Progenitor cell of endocrine pancreas (in vitro differentiated cells): ENCODE measurements around the gene TFIP11. TPM values are rescaled to one million over a fixed set of nuclear protein-coding genes. Genes with fewer than 3 reads are reported as not detected.

Source experiments
- DNase-seq: peaks from one replicate; pipeline ENCODE4 v3.0.0; 2021; ENCODE audit warnings: low spot score; ENCODE audit not compliant: unreplicated experiment
- H3K27ac Mint-ChIP-seq: 2 replicates; pipeline ENCODE4 v1.8.0; 2021; ENCODE audit warnings: mild to moderate bottlenecking, moderate library complexity, mixed read lengths
- H3K27me3 Mint-ChIP-seq: 2 replicates; pipeline ENCODE4 v1.8.0; 2021; ENCODE audit warnings: mixed read lengths
- H3K36me3 Mint-ChIP-seq: 2 replicates; pipeline ENCODE4 v1.8.0; 2022; ENCODE audit warnings: mixed read lengths; ENCODE audit not compliant: insufficient read depth
- H3K4me1 Mint-ChIP-seq: 2 replicates; pipeline ENCODE4 v1.8.0; 2021; ENCODE audit warnings: low read depth, mixed read lengths
- H3K4me3 Mint-ChIP-seq: 2 replicates; pipeline ENCODE4 v1.8.0; 2021; ENCODE audit warnings: low read depth, mild to moderate bottlenecking, moderate library complexity, mixed read lengths
- H3K9me3 Mint-ChIP-seq: 2 replicates; pipeline ENCODE4 v1.8.0; 2021; ENCODE audit warnings: low read depth, mixed read lengths
- total RNA-seq: library from RNA; stranded (reverse); gene quantifications from 2 replicates; pipeline ENCODE4 v1.2.1, GENCODE V29; 2021
- TF ChIP-seq, protein P1 (sequence below): fragments of 200-600 bp; sonication (generic); IDR thresholded peaks from one replicate; pipeline ENCODE4 v1.5.0; 2021; ENCODE audit warnings: antibody characterized with exemption, mild to moderate bottlenecking; ENCODE audit not compliant: unreplicated experiment

TFIP11 gene
- total RNA-seq, 1 donor from 2014 or later: 36.4 TPM

DNA sequence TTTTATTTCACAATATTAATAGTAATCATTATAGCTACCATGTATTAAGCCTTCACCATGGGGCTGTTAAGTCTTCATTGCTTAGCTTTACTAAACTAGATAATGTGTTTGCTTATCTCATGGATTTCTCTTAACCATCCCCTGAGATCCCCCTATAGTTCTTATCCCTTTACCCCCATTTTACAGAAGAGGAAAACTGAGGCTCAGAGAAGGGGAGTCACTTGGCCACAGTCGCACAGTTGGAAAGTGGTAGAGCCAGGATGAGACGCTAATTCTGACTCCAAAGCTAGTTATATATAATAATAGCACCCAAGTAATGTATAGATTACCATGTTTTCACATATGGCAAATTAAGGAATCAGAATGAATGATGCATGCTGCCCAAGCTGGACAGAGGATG lies 9.7 kb upstream of the TFIP11 start:
- H3K4me3 Mint-ChIP-seq: no peak overlapping the region
- no peak for DNase-seq
- TF ChIP-seq, protein P1, sequence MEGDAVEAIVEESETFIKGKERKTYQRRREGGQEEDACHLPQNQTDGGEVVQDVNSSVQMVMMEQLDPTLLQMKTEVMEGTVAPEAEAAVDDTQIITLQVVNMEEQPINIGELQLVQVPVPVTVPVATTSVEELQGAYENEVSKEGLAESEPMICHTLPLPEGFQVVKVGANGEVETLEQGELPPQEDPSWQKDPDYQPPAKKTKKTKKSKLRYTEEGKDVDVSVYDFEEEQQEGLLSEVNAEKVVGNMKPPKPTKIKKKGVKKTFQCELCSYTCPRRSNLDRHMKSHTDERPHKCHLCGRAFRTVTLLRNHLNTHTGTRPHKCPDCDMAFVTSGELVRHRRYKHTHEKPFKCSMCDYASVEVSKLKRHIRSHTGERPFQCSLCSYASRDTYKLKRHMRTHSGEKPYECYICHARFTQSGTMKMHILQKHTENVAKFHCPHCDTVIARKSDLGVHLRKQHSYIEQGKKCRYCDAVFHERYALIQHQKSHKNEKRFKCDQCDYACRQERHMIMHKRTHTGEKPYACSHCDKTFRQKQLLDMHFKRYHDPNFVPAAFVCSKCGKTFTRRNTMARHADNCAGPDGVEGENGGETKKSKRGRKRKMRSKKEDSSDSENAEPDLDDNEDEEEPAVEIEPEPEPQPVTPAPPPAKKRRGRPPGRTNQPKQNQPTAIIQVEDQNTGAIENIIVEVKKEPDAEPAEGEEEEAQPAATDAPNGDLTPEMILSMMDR: no peak
- no peaks in the 10 kb centered on the region for H3K36me3 Mint-ChIP-seq
- no peaks in the 10 kb centered on the region for H3K4me1 Mint-ChIP-seq
- no peak overlapping the region for H3K27ac Mint-ChIP-seq
- no peaks in the 10 kb centered on the region for H3K9me3 Mint-ChIP-seq
- no peaks in the 10 kb centered on the region for H3K27me3 Mint-ChIP-seq

DNA sequence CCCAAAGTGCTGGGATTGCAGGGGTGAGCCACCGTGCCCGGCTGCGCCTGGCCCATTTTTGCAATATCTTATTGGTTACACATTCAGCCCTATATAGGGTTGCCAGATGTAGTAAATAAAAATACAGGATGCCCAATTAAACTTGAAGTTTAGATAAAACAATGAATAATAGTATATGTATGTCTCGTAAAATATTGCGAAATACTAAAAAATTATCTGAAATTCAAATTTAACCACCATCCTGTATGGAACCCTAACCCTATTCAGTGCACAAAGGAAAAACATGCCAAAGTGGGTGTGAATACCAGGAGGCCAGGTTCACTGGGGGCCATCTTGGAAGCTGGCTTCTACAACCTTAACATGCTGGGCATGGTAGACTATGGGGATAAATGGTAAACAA lies 5.2 kb upstream of the TFIP11 start:
- Mint-ChIP-seq H3K27ac (no peak overlapping the region), H3K4me1 (peaks cover 14% of the 10 kb centered on the region), H3K9me3 (no peaks in the 10 kb centered on the region), H3K27me3 (no peaks in the 10 kb centered on the region), H3K4me3 (no peak overlapping the region), H3K36me3 (no peaks in the 10 kb centered on the region)
- DNase-seq: no peak
- TF ChIP-seq, protein P1: no peak

DNA sequence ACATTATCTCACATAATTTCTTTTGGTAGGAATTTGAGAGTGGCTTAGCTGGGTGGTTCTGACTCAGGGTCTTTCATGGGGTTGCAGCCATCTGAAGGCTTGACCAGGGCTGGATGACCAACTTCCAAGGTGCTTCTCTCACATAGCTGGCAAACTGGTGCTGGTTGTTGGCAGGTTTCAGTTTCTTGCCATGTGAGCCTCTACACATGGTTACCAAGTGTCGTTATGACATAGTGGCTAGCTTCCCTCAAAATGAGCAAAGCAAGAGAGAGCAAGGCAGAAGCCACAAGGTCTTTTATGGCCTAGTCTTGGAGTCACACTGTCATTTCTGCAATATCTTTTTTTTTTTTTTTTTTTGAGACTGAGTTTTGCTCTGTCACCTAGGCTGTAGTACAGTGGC lies 4.2 kb upstream of the TFIP11 start:
- H3K27ac Mint-ChIP-seq: no peak overlapping the region
- peaks cover 22% of the 10 kb centered on the region for H3K4me1 Mint-ChIP-seq
- H3K9me3 Mint-ChIP-seq: no peaks in the 10 kb centered on the region
- no peaks in the 10 kb centered on the region for H3K27me3 Mint-ChIP-seq
- TF ChIP-seq, protein P1: no peak
- DNase-seq: no peak
- no peak overlapping the region for H3K4me3 Mint-ChIP-seq
- no peaks in the 10 kb centered on the region for H3K36me3 Mint-ChIP-seq

DNA sequence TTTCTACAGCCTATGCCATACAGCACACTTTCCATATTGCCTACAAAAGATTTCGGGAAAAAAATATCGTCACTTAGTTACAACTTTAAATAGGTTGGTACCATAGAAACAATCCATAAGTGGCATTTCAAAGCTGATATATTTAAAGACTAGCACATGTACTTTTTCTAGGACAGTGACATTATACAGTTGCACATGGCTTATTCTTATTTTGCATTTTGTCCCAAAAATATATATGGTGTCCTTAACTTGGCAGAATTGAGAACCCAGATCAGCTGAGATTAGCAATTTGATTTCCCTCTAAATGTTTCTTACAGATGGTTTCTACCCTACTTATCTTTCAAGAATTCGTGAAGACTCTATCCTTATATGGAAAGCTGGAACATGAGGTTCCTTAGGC lies 3.7 kb upstream of the TFIP11 start:
- Mint-ChIP-seq H3K4me3 (no peak overlapping the region), H3K36me3 (no peaks in the 10 kb centered on the region), H3K27ac (no peak overlapping the region), H3K9me3 (no peaks in the 10 kb centered on the region), H3K27me3 (no peaks in the 10 kb centered on the region), H3K4me1 (peaks cover 28% of the 10 kb centered on the region)
- DNase-seq: no peak
- TF ChIP-seq, protein P1: no peak

DNA sequence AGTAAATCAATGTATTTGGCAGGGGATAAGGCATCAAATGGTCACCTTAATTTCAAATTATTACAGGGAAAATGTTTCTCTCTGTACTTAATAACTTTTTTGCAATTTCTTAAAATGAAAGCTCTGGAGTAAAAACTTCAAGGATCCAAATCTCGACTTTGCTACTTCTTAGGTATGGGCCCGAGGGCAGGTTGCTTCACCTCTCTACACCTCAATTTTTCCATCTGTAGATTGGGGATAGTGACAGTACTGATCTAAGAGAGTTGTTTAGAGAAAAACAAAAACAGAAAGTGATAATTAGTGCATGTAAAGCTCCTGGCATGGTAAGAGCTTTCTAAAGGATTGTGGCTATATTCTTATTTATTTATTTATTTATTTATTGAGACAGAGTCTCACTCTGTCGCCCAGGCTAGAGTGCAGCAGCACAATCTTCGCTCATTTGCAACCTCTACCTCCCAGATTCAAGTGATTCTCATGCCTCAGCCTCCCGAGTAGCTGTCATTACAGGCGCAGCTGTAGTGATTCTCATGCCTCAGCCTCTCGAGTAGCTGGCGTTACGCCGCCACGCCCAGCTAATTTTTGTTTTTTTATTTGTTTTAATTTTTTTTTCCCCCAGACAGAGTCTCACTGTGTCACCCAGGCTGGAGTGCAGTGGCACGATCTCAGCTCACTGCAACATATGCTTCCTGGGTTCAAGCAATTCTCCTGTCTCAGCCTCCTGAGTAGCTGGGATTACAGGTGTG lies 2.3 kb upstream of the TFIP11 start:
- DNase-seq: no peak
- Mint-ChIP-seq H3K27ac (no peak overlapping the region), H3K36me3 (peaks cover 4% of the 10 kb centered on the region), H3K4me1 (peaks cover 31% of the 10 kb centered on the region), H3K4me3 (peak overlapping the region; percentile 14), H3K27me3 (no peaks in the 10 kb centered on the region), H3K9me3 (no peaks in the 10 kb centered on the region)
- TF ChIP-seq, protein P1: no peak
